SK-N-SH (cell line): ENCODE data around the gene MORN3.
"Not testable (repeated sequence)": the region's sequence is repeated elsewhere in the genome, so short reads cannot be mapped to it uniquely, and the experiment has no call there.

Experiments used
- CTCF ChIP-seq: fragments of 200-600 bp; sonication (generic); IDR thresholded peaks from 2 replicates; pipeline ENCODE4 v1.6.1; 2017; ENCODE audit warnings: antibody characterized with exemption, mild to moderate bottlenecking, moderate library complexity
- GABPA ChIP-seq: IDR thresholded peaks from 2 replicates; pipeline ENCODE4 v1.4.0; 2012; ENCODE audit warnings: low read depth, mild to moderate bottlenecking
- MAX ChIP-seq: IDR thresholded peaks from 2 replicates; pipeline ENCODE4 v1.4.0; 2012; ENCODE audit warnings: low read depth

GRCh38 chr12:121666829-121667228 is 2.6 kb downstream of the MORN3 start:
- not testable (repeated sequence) for TF ChIP-seq CTCF, GABPA, MAX
